GM23338 (cell line): ENCODE results near the gene B3GALNT1. TPM values are rescaled to one million over a fixed set of nuclear protein-coding genes. Genes with fewer than 3 reads are reported as not detected.

Experiments used
- ATAC-seq: fragments of 200-7000 bp; cut with Tn5 transposase; 3 replicates; pipeline ENCODE4 v1.9.1; 2020
- DNase-seq: peaks from one replicate; pipeline ENCODE4 v3.0.0-alpha.2; 2015; ENCODE audit warnings: low spot score
- H2AFZ ChIP-seq: fragments of 200-600 bp; sonication (generic); 2 replicates; pipeline ENCODE4 v1.8.0; 2016; ENCODE audit warnings: antibody characterized with exemption, mild to moderate bottlenecking, moderate library complexity
- H3F3A ChIP-seq: fragments of 200-600 bp; sonication (generic); replicated peaks from 2 replicates; pipeline ENCODE4 v1.8.0; 2017; ENCODE audit warnings: antibody characterized with exemption, mixed run types, low read depth
- H3K27ac ChIP-seq: fragments of 200-600 bp; sonication (generic); 2 replicates; pipeline ENCODE4 v1.6.1; 2016; ENCODE audit warnings: low read depth
- H3K27me3 ChIP-seq: fragments of 200-600 bp; sonication (generic); 2 replicates; pipeline ENCODE4 v1.8.0; 2016; ENCODE audit warnings: mild to moderate bottlenecking, mixed run types, moderate library complexity; ENCODE audit not compliant: insufficient read depth
- H3K36me3 ChIP-seq: fragments of 200-600 bp; sonication (generic); 2 replicates; pipeline ENCODE4 v1.8.0; 2016; ENCODE audit warnings: mild to moderate bottlenecking; ENCODE audit not compliant: insufficient read depth
- H3K4me1 ChIP-seq: fragments of 200-600 bp; sonication (generic); 2 replicates; pipeline ENCODE4 v1.8.0; 2016; ENCODE audit warnings: mild to moderate bottlenecking, moderate library complexity; ENCODE audit not compliant: insufficient read depth
- H3K4me2 ChIP-seq: fragments of 200-600 bp; sonication (generic); 2 replicates; pipeline ENCODE4 v1.7.1; 2017; ENCODE audit warnings: mixed run types
- H3K4me3 ChIP-seq: fragments of 200-600 bp; sonication (generic); 2 replicates; pipeline ENCODE4 v1.6.1; 2016; ENCODE audit warnings: mixed run types
- H3K79me2 ChIP-seq: fragments of 200-600 bp; sonication (generic); replicated peaks from 2 replicates; pipeline ENCODE4 v1.8.0; 2017; ENCODE audit warnings: mild to moderate bottlenecking; ENCODE audit not compliant: insufficient read depth
- H3K9me2 ChIP-seq: fragments of 200-600 bp; sonication (generic); 2 replicates; pipeline ENCODE4 v1.8.0; 2017; ENCODE audit not compliant: insufficient read depth
- H4K20me1 ChIP-seq: fragments of 200-600 bp; sonication (generic); replicated peaks from 2 replicates; pipeline ENCODE4 v1.8.0; 2017; ENCODE audit warnings: mild to moderate bottlenecking; ENCODE audit not compliant: insufficient read depth
- H3K27ac Mint-ChIP-seq: 2 replicates; pipeline ENCODE4 v1.8.0; 2020; ENCODE audit warnings: inconsistent platforms, mild to moderate bottlenecking, moderate library complexity, mixed read lengths
- H3K27me3 Mint-ChIP-seq: 3 replicates; pipeline ENCODE4 v1.8.0; 2022; ENCODE audit warnings: low read depth, mild to moderate bottlenecking, moderate library complexity, mixed read lengths, inconsistent platforms; ENCODE audit not compliant: insufficient read depth, poor library complexity
- H3K36me3 Mint-ChIP-seq: 3 replicates; pipeline ENCODE4 v1.8.0; 2021; ENCODE audit warnings: low read depth, mild to moderate bottlenecking, inconsistent platforms, moderate library complexity, mixed read lengths
- H3K4me1 Mint-ChIP-seq: 3 replicates; pipeline ENCODE4 v1.8.0; 2020; ENCODE audit warnings: mild to moderate bottlenecking, inconsistent platforms, mixed read lengths
- H3K4me3 Mint-ChIP-seq: 3 replicates; pipeline ENCODE4 v1.8.0; 2021; ENCODE audit warnings: moderate library complexity, mild to moderate bottlenecking, inconsistent platforms, mixed read lengths
- H3K9me3 Mint-ChIP-seq: 3 replicates; pipeline ENCODE4 v1.8.0; 2020; ENCODE audit warnings: moderate library complexity, mild to moderate bottlenecking, inconsistent platforms, mixed read lengths
- CREB1 ChIP-seq: fragments of 250-450 bp; sonication (Bioruptor Pico); IDR thresholded peaks from 2 replicates; pipeline ENCODE4 v1.5.0; 2020; ENCODE audit warnings: low read depth, mild to moderate bottlenecking, moderate library complexity
- ETS1 ChIP-seq: IDR thresholded peaks from 2 replicates; pipeline ENCODE4 v1.6.1; 2016; ENCODE audit warnings: antibody characterized with exemption
- EZH2 ChIP-seq: fragments of 200-600 bp; sonication (generic); IDR thresholded peaks from one replicate; pipeline ENCODE4 v1.8.0; 2017; ENCODE audit warnings: antibody characterized with exemption, mild to moderate bottlenecking, low read depth; ENCODE audit not compliant: unreplicated experiment
- EZH2phosphoT487 ChIP-seq: fragments of 200-600 bp; sonication (generic); IDR thresholded peaks from one replicate; pipeline ENCODE4 v1.8.1; 2018; ENCODE audit warnings: antibody characterized with exemption; ENCODE audit not compliant: unreplicated experiment
- NANOG ChIP-seq: IDR thresholded peaks from 2 replicates; pipeline ENCODE4 v1.6.1; 2016; ENCODE audit warnings: antibody characterized with exemption, borderline replicate concordance
- STAT1 ChIP-seq: IDR thresholded peaks from one replicate; pipeline ENCODE4 v1.6.1; 2016; ENCODE audit warnings: antibody characterized with exemption; ENCODE audit not compliant: unreplicated experiment
- ZNF114 ChIP-seq: fragments of 250-450 bp; sonication (Bioruptor Pico); IDR thresholded peaks from 2 replicates; pipeline ENCODE4 v1.5.0; 2020; ENCODE audit warnings: mild to moderate bottlenecking, moderate library complexity
- ZNF331 ChIP-seq: fragments of 250-450 bp; sonication (Bioruptor Pico); IDR thresholded peaks from 2 replicates; pipeline ENCODE4 v1.5.0; 2020; ENCODE audit warnings: low read depth, mild to moderate bottlenecking, moderate library complexity
- ZNF462 ChIP-seq: fragments of 250-450 bp; sonication (Bioruptor Pico); IDR thresholded peaks from 2 replicates; pipeline ENCODE4 v1.5.0; 2020; ENCODE audit warnings: mild to moderate bottlenecking, moderate library complexity
- polyA plus RNA-seq: library from polyadenylated mRNA; unstranded; fragments of >200 nt; fragmentation: Nextera tagmentation; extraction: Ambion mirVana; gene quantifications from 2 replicates; pipeline ENCODE4 v1.2.1, GENCODE V29; 2016
- total RNA-seq: library from RNA; depleted of rRNA; stranded (reverse); fragments of >200 nt; shearing (Covaris generic); gene quantifications from 2 replicates; pipeline ENCODE4 v1.2.3, GENCODE V29; 2014

B3GALNT1 gene
- total and polyA plus RNA-seq, 2 experiments from 2014 or later = 3.3 to 5.9 TPM

- H3K36me3 ChIP-seq = no peaks in the 10 kb centered on the region
- H2AFZ ChIP-seq = no peak overlapping the region
- no peaks in the 10 kb centered on the region for H3F3A ChIP-seq
- no peak overlapping the region for H3K4me3 ChIP-seq
- H3K79me2 ChIP-seq = no peaks in the 10 kb centered on the region
- H3K4me2 ChIP-seq = no peak overlapping the region
- Mint-ChIP-seq H3K9me3 (peaks cover 6% of the 10 kb centered on the region; the same call in 1 of the 3 replicates), H3K27ac (no peak overlapping the region), H3K4me3 (no peak overlapping the region), H3K27me3 (peaks cover 5% of the 10 kb centered on the region), H3K4me1 (peaks cover 4% of the 10 kb centered on the region; the same call in 2 of the 3 replicates), H3K36me3 (peaks cover 2% of the 10 kb centered on the region; the same call in 2 of the 3 replicates)
- TF ChIP-seq NANOG = no peak
- no peak for TF ChIP-seq EZH2phosphoT487
- no peak for TF ChIP-seq ZNF114
- TF ChIP-seq ETS1 = no peak
- no peaks in the 10 kb centered on the region; the same call in 1 of the 2 replicates for H3K4me1 ChIP-seq
- H3K9me2 ChIP-seq = no peaks in the 10 kb centered on the region
- H4K20me1 ChIP-seq = no peaks in the 10 kb centered on the region
- no peak for ATAC-seq
- no peaks in the 10 kb centered on the region for H3K27me3 ChIP-seq
- DNase-seq = no peak
- no peak overlapping the region for H3K27ac ChIP-seq
These were observed 53.3 kb downstream of the B3GALNT1 start for GRCh38 chr3:161051856-161052255.

GRCh38 chr3:161050935-161051334 is 54.2 kb downstream of the B3GALNT1 start:
- peaks cover 2% of the 10 kb centered on the region; the same call in 2 of the 3 replicates for H3K36me3 Mint-ChIP-seq

GRCh38 chr3:161049683-161050248 is 55.4 kb downstream of the B3GALNT1 start:
- no peaks in the 10 kb centered on the region for H4K20me1 ChIP-seq
- H2AFZ ChIP-seq = no peak overlapping the region
- DNase-seq (no peak), ATAC-seq (no peak)
- Mint-ChIP-seq H3K27me3 (peaks cover 6% of the 10 kb centered on the region), H3K9me3 (peaks cover 13% of the 10 kb centered on the region; the same call in 2 of the 3 replicates), H3K4me3 (no peak overlapping the region), H3K4me1 (peaks cover 4% of the 10 kb centered on the region; the same call in 2 of the 3 replicates), H3K27ac (no peak overlapping the region; the same call in 1 of the 2 replicates), H3K36me3 (peaks cover 9% of the 10 kb centered on the region; the same call in 2 of the 3 replicates)
- H3K79me2 ChIP-seq = no peaks in the 10 kb centered on the region
- no peaks in the 10 kb centered on the region for H3K9me2 ChIP-seq
- H3K4me1 ChIP-seq = no peaks in the 10 kb centered on the region; the same call in 1 of the 2 replicates
- no peaks in the 10 kb centered on the region for H3F3A ChIP-seq
- H3K36me3 ChIP-seq = no peaks in the 10 kb centered on the region
- no peak overlapping the region for H3K27ac ChIP-seq
- H3K27me3 ChIP-seq = no peaks in the 10 kb centered on the region
- H3K4me3 ChIP-seq = no peak overlapping the region
- H3K4me2 ChIP-seq = no peak overlapping the region
- no peak for TF ChIP-seq NANOG
- no peak for TF ChIP-seq ZNF462 (CRISPR knock-in tag)
- TF ChIP-seq EZH2 = no peak
- no peak for TF ChIP-seq EZH2phosphoT487
- TF ChIP-seq ZNF114 = no peak
- TF ChIP-seq CREB1 (CRISPR knock-in tag) = no peak
- no peak for TF ChIP-seq ZNF331 (CRISPR knock-in tag)

More at GRCh38 chr3:161050935-161051334, 54.2 kb downstream of the B3GALNT1 start:
- H3K9me2 ChIP-seq = no peaks in the 10 kb centered on the region
- H3K4me3 ChIP-seq = no peak overlapping the region
- Mint-ChIP-seq H3K4me1 (peaks cover 4% of the 10 kb centered on the region; the same call in 2 of the 3 replicates), H3K4me3 (no peak overlapping the region), H3K27ac (no peak overlapping the region), H3K9me3 (peaks cover 7% of the 10 kb centered on the region; the same call in 2 of the 3 replicates), H3K27me3 (peaks cover 5% of the 10 kb centered on the region)
- no peaks in the 10 kb centered on the region for H3F3A ChIP-seq
- no peaks in the 10 kb centered on the region for H3K79me2 ChIP-seq
- no peaks in the 10 kb centered on the region; the same call in 1 of the 2 replicates for H3K4me1 ChIP-seq
- ATAC-seq (no peak), DNase-seq (no peak)
- no peaks in the 10 kb centered on the region for H3K36me3 ChIP-seq
- TF ChIP-seq ZNF331 (CRISPR knock-in tag) (no peak), STAT1 (no peak)
- no peak overlapping the region for H3K4me2 ChIP-seq
- no peak overlapping the region for H3K27ac ChIP-seq
- H2AFZ ChIP-seq = no peak overlapping the region
- H4K20me1 ChIP-seq = no peaks in the 10 kb centered on the region
- no peaks in the 10 kb centered on the region for H3K27me3 ChIP-seq
